Activated CD4-positive, CD25-positive, alpha-beta regulatory T cell treated with anti-CD3 and anti-CD28 coated beads, Interleukin-2, amount 50 U/mL, for 24 hours (primary cell): ENCODE results near the gene CANT1.

ENCODE experiments used
- ATAC-seq, 2 donors: fragments of 150-1000 bp; cut with Tn5 transposase; one replicate each; pipeline ENCODE4 v1.10.0; 2021; ENCODE audit warnings: mild to moderate bottlenecking in 1 of 2, moderate library complexity in 1 of 2

Gene CANT1

DNA sequence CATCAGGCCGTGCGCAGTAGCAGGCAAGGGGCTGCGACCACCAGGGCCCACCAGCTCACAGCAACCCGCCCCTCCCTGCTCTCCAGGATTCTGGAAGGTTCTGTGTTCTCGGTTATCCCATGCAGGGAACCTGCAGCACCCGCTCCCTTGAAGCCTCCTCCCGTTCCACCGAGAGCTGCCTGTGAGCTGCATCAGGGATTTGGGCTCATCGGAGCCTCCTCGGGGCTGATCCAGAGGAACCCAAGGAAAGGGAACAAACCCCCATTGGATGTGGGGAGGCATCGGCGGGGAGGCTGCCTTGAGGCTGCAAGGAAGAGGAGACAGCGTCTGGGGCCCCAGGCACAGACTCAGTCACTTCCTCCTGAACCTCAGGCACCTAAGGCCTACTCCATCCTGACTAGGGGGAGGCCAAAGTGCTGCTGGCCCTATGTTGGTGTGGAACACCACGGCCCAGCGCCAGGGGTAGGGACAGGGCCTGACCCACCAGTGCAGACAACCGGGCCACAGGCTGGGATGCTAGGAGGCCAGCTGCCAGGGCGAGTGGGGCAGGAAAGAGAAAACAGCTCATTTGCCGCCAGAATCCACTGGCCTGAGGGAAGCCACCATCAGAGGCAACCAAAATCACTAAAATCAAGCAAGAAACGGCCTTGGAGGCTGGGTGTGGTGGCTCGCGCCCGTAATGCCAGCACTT, 15.4 kb downstream of the CANT1 start:
- no peak for ATAC-seq

DNA sequence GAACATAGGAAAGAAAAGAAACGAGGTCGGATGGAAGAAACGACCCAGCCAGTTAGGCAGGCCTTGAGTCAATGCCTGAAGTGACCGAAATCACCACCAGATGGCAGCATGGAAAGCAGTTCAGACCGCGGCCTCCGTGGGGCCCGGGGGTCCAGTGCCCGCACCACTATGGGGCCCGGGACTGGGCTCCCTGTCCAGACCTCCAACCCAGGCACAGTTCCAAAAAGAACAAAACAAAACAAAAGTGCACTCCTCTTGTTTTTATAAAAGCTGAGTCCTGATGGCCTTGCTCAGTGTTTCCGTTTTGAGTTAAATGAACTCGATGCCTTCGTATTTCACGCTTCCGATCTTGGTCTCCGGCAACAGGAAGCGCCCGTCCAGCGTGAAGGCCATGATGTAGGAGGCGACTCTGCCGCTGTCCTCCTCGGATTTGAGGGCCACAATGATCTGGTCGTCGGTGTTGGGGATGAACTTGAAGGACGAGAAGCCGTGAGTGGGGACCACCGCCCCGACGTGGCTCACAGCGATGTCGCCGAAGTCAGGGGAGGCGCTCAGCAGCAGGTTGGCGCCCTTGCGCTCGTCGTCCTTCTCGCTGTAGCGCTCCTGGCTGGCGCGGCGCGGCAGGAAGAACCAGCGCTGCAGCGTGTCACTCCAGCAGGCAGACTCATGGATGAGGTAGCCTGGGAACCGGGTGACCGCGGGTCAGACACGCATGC, 16.2 kb downstream of the CANT1 start:
- no peak for ATAC-seq

DNA sequence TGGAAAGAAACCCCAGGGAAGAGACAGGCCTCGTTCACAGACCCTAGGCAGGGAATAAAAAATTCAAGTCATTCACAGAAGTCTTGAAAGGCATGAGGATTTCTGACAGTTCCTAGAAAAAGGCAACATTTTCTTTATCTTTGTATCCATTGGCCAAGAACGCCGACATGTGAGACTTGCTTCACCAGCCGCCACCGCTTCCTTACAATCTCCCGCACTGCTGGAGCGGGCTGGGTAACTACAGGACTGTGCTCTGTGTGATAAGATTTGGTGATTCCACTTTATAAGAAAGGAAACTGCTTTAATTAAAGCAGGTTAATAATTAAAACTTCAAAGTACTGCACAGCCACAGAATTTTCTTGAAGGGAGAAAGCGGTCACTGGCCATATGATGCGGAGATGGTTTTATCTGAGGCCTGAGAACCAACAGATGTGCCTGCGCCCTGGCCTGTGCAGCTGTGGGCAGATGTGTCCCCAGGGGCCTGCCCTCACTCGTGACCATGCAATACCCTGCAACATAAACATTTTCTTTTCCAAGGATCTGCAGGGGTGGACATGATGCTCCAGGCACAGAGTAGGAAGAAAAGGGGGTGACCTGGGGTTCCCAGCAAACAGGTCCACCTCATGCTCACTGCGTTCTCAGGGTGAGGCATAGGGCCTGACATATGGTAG, 16.9 kb downstream of the CANT1 start:
- ATAC-seq: no peak

DNA sequence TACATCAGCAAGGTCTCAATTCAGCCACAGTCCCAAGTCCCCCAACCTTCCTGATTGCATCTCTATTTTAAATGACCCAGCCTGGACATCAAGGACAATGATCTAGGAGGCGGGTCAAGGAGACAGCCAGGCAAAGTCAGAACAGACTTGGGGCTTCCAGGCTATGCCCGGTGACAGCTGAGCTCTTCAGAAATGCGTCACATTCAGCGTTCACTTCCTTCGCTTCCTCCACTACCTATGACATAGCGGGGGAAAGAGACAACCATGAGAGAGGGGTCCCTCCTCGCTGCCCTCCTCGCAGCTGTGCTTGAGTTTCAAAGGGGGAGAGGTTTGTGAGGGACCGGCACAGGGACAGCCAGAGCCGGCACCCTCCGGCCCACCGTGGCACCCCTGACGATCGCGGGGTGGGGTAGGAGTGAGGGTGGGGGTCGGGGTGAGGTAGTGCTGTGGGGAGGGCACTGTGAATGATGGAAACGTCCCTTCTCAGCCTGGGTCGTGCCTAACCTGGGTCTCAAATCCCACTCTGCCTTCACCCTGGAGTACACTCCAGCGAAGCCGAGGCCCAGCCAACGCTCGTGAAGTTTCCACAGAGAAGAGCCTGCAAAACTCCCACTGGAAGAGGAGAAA, 17.5 kb downstream of the CANT1 start:
- ATAC-seq: no peak

DNA sequence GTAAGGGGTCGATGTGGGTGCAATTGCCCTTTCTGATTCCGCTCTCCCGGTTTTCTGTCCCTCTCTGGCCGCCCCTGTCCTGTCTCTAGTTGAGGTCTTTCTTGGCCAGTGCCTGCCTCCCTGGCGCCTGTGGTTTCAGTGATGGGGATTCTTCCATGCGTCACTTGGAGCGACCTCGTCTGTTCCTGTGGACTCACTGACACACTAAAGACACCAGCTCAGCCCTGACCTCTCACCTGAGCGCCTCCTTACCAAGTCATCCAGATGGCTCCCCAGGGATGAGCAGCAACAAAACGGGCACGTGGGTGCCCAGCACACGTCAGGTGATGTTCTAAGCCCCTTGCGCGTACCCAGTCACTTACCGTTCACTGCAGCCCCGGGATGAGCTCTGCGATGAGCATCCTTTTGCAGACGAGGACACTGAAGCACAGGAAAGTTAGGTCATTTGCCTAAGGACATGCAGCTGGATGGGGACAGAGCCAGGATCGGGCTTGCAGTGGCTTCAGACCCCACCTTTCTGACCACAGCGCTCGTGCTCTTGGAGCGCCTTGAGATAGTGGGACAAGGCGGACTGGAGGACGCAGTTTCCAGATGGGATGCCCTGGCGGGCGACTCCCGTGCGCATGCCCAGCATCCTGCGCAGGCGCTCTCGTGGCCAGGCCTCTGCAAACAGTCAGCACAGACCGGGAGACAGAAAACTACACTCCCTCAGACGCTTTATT, 18.4 kb downstream of the CANT1 start:
- no peak for ATAC-seq

DNA sequence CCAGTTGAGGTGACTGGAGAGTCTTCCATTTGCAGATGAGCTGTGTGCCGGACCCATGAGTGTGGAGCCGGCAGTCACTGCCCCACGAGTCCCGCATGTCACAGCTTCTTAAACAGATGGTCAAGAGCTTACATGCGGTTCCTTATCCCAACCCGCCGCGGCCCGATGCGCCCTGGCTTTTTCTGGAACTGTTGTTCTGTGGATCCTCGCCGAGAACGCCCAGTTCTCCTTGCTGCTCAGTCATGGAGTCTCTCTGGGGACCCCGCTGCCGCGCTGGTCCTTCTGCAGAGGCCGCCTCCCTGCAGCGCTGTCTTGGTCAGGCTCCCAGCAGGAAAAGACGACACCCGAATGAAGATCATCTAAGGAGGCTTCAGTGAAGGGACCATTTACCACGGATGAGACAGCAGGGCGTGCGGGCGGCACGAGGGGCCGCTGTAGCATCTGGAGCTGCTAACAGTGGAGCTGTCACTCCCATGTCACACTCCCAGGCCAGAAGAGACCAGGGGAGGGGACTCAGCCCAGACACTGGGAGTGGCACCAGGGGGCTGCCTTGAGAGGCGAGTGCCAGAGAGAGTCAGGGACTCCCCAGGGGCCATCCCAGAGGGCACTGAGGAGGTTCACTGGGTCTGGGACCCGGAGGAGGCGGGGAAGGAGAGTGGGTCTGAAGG, 19.1 kb downstream of the CANT1 start:
- ATAC-seq: no peak

DNA sequence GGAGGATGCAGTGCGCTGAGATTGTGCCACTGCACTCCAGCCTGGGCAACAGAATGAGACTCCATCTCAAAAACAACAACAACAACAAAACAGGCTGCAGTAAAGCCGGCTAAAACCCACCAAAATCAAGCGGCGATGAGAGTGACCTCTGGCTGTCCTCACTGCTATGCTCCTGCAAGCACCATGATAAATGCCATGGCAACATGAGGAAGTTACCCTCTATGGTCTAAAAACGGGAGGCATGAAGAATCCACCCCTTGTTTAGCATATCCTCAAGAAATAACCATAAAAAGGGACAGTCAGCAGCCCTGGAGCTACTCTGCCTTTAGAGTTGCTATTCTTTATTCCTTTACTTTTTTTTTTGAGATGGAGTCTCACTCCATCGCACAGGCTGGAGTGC, 21.4 kb downstream of the CANT1 start:
- no peak for ATAC-seq

DNA sequence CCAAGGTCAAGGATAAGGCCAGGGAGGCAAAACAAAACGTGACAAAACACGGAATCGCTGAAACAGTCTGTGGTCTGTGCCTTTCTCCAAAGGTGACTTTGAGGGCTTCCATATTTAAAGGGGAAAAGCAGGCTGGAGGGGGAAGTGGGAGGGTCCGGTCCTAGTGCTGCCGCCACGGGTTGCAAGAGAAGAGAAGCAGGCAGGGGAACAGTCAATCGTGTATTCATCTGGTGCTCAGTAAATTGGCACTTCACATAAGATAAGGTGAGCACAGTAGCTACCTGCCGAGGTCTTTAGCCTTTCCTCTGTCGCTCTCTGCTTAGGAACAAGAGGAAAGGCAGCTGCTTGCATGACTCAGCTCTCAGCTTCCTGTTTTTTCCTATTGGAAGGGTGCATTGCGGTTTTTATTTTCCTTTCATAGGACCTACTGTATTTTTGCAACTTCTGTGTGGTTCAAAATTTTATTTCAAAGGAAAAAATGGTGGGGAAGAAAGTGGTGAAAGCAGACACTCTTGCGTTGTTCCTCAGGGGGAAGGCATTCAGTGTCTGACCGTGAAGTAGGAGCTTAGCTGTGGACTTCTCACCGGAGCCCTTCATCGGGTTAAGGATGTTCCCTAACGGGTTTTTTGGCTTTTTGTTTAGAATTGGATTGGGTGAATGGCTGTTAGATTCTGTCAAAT, 22.8 kb downstream of the CANT1 start:
- ATAC-seq: no peak

DNA sequence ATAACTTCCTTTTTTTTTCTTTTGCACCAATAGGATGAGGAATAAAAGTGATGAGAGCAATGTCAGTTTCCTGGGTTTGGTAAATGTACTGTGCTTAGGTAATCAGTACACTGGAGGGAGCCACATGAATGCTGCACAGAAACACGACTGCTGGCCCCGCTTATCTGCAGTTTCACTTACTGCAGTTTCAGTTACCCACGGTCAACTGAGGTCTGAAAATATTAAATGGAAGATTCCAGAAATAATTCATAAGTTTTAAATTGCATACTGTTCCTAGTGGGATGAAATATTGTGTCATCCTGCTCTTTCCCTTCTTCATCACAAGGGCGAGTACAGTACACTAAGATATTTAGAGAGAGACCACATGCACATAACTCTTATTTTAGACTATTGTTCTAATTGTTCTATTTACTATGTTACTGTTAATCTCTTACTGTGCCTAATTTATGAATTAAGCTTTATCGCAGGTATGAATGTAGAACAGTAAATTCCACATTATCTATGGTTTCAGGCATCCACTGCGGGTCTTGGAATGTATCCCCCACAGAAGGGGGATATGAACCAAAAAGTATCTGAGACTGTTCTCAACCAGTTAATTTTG, 23.4 kb downstream of the CANT1 start:
- ATAC-seq: peak in 1 of 2 donors; percentile 55

DNA sequence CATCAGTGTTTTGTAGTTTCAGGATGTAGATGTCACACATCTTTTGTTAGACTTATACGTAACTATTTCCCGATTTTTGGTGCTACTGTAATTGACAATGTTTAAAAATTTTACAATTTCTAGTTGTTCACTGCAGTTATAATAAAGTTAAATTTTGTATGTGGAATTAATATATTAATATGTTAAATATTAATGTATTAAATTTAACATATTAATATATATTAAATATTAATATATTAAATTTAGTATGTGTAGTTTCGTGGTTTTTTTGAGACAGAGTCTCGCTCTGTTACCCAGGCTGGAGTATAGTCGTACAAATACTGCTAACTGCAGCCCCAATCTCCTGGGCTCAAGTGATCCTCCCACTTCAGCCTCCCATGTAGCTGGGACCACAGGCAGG, 24.2 kb downstream of the CANT1 start:
- no peak for ATAC-seq

DNA sequence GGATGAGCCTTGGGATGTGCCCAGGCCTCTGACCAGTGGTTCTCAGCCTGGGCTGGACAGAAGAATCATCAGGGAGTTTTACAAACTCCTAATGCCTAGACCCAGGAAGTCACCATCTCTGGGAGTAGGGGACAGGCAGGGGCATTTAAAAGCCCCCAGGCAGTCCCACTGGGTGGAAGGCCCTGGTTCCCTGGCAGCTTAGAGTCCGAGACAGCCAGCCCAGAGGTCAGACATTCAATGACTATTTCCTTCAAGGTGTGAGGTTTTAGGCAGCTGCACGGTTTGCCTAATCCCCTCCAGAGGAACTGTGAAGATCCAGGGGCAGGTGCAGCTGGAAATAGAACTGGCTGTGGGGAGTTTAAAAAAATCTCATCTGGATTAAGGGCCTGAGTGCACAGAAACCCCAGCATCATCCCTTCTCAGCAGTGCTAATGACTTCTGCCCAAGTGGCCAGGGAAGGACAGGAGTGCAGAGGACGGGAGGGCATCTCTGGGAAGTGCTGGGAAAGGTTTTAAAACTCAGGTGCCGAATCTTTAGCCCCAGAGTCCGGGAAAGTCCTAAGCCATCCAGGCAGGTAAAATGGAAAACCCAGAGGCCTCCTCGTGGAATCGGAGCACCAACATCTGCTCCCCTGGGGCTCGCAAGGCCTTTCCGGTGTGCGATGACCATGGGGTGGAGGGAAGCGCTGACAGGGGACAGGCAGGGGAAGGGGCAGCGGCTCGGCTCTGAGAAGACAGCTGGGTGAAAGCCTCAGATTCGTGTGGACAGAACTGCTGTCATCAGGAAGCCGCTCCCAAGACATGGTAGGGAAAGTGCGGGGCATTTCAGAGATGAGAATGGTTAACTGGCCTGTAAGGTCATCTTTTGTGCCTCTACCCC, 28.3 kb downstream of the CANT1 start:
- ATAC-seq: no peak

DNA sequence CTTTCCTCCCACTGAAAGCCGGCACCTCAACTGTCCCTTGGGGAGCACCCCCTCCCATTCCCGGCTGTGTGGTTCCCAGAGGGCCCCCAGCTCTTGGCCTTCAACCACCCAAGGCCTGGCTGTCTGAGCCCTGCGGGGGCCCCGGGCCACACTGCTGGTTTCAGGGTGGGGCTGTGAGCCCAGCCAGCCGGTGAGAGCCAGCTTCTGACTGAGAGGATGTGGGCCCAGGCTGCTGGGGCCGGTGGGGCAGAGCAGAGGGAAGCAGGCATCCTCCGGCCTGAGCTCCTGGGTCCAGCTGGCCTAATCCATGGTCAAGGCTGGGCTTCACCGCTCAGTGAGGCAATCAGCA, 29.0 kb downstream of the CANT1 start:
- ATAC-seq: no peak

DNA sequence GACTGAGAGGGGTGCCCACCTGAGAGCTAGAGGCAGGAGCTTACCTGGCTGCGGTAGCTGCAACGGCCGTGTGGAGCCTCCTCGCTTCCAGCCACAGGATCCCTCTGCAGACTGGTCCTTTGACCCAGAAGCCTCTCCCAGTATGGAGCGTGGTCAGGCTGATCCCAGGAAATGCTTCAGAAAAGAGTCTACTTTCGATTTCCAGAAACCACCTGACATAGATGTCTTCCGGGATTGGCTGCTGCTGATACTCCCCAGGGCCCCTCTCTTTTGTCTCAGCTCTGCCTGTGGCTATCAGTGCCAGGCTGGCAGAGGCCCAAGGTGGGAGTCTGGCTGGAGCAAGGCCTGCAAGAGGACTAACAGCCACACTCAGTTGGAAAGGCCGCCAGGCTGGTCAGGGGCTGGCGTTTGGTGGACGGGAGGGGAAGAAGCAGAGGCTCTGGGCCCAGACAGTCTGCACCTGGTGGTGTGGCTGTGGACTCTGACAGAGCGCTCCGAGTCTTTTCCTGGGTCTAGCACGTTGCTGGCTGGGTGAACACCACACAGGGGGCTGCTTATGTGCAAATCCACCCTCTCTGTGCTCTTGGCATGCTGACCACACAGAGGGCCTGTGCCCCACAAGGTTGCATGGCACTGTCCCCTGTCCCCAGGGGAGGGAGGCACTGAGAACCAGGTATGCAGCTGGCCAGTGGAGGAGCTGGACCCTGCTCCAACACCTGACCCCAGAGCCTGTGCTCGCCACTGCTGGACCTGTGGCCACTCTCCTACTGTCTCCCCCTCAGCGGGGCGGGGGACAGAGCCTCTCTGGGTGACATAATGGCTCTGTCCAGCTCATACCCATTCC, 29.6 kb downstream of the CANT1 start, which contains the start of gene LGALS3BP:
LGALS3BP (minus strand) TSS at position 144 of the 844 bp plus-strand sequence. CDS start 2,732 bp downstream, outside the sequence.
- ATAC-seq: peak; percentile 62 to 73

DNA sequence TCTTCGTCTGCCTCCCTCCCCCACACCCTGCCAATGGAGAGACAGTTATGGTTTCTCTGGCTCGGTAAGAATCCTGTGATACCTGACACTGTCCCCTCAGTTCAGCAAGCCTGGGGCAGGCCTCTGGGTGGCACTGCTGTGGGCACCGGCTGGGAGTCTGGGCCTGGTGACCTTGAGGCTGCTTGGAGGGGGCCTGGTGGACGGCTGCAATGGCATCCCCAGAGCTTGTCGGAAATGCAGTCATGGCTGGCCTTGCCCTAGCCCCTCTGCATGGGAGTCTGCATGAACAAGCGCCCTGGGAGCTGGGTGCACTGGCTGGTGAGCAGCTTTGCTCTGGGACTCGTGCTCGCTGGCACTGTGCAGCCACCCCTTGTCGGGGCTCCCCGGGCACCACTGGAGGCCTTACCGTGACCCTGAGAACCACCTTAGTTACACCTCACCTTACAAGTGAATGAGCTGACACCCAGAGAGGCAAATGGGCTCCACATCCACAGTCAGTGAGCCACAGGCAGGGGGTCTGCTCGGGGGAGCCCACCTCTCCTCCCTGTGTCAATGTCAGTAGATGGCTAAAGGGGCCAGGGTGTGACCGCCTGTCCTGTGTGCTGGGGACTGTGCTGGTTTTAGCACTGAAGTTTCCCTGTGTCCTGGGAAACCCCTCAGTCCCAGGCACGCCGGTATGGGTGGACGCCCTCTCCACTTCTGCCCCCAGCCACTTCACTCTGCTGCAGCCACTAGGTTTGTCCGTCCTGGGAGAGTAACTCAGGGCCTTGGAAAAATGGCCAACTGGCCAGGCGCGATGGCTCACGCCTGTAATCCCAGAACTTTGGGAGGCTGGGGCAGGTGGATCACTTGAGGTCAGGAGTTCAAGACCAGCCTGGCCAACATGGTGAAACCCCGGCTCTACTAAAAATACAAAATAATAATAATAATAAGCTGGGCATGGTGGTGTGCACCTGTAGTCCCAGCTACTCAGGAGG, 31.3 kb downstream of the CANT1 start:
- no peak for ATAC-seq

DNA sequence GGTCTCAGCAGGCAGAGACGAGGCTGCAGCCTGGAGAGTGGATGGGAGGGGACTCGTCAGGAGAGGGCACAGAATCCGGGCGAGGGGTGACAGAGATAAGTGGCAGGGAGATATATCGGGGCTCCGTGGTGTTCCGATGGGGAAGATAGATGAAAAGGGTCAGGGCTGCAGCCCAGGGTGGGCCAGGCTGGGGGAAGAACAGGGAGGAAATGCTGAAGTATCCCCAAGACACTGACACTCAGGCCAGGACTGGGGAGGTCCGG, 32.0 kb downstream of the CANT1 start:
- no peak for ATAC-seq

DNA sequence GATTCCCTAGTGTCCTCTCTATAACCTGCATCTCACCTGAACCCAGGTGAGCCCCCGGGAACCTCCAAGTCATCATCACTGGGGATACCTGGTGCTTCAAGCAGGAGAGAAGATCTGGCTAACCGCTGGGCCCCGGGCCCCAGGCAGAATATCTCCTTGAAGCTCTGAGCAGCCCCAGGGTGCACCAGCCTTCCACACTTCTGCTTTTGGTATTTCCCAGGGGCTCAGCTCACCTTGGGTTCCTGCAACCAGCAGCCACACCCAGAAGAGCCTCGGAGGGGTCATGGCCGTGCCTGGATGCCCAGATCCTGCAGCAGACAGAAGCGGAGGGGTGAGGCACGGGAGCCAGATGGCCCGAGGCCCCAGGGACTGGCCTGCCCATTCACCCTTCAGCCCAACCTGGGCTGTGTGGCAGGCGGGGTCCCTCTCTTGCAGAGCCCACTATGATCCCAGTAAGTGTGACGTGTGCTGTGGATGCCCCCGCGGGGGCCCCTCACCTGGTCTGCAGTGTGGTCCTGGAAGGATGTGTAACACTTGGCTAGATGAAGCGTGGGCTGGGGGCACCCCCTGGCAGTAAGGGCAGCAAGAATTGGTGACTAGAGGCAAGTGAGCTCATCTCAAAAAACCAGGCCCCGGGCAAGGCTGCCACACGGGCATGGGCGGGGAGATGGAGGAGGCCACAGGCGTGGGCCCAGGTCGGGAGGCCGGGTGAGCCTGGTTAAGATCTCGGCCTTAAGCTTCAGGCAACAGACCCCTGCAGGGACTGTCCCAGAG, 32.5 kb downstream of the CANT1 start:
- no peak for ATAC-seq
